H1 (cell line): ENCODE measurements around the gene NLRC5. TPM values are rescaled to one million over a fixed set of nuclear protein-coding genes. Genes with fewer than 3 reads are reported as not detected.

ENCODE experiments used
- CTCF ChIA-PET: fragments of 300-600 bp; sonication (Branson Sonifier 250); formaldehyde crosslinking; loops from one replicate; lab custom pipeline; 2021; ENCODE audit not compliant: partially characterized antibody; lab: Charles Lee
- POLR2A ChIA-PET: fragments of 300-600 bp; sonication (Branson Sonifier 250); formaldehyde crosslinking; loops from one replicate; lab custom pipeline; 2021; ENCODE audit warnings: inconsistent platforms; ENCODE audit not compliant: partially characterized antibody; lab: Charles Lee
- DNase-seq, 2 experiments: peaks; one replicate each; pipeline versions ENCODE4 v3.0.0 to v3.0.0-alpha.2; 2010 to 2022; ENCODE audit warnings: low spot score in 2 of 2, low read depth in 1 of 2, mixed read lengths in 1 of 2
- FAIRE-seq: peaks from 2 replicates; lab custom pipeline; 2011; peaks lifted over from hg19 to GRCh38; lab: Jason Lieb, UNC
- H2AFZ ChIP-seq: 2 replicates; pipeline ENCODE4 v1.8.1; 2012; ENCODE audit warnings: low read length, inconsistent platforms
- H2AK5ac ChIP-seq: 2 replicates; pipeline ENCODE4 v1.6.1; 2013; ENCODE audit warnings: low read depth, low read length
- H2BK120ac ChIP-seq: replicated peaks from 2 replicates; pipeline ENCODE3; 2013; ENCODE audit warnings: low read depth, low read length, inconsistent platforms
- H2BK12ac ChIP-seq: 2 replicates; pipeline ENCODE4 v1.6.1; 2013; ENCODE audit warnings: low read depth, low read length
- H2BK15ac ChIP-seq: 2 replicates; pipeline ENCODE4 v1.6.1; 2013; ENCODE audit warnings: low read length
- H2BK20ac ChIP-seq: 2 replicates; pipeline ENCODE4 v1.6.1; 2013; ENCODE audit warnings: low read length
- H2BK5ac ChIP-seq: 2 replicates; pipeline ENCODE4 v1.6.1; 2013; ENCODE audit warnings: low read depth, low read length
- H3K14ac ChIP-seq: 2 replicates; pipeline ENCODE4 v1.6.1; 2013; ENCODE audit warnings: inconsistent platforms; ENCODE audit not compliant: insufficient read length
- H3K18ac ChIP-seq: 2 replicates; pipeline ENCODE4 v1.6.1; 2013; ENCODE audit warnings: low read length; ENCODE audit errors: extremely low read depth
- H3K23ac ChIP-seq: 2 replicates; pipeline ENCODE4 v1.6.1; 2013; ENCODE audit warnings: inconsistent platforms; ENCODE audit not compliant: insufficient read length
- H3K23me2 ChIP-seq: 2 replicates; pipeline ENCODE4 v1.6.1; 2013; ENCODE audit warnings: low read depth, low read length
- H3K27ac ChIP-seq: 2 replicates; pipeline ENCODE4 v1.6.1; 2011; ENCODE audit warnings: low read depth, low read length, inconsistent platforms
- H3K27me3 ChIP-seq, 4 experiments: replicated peaks in 1 of 4; 1 replicate in 1 of 4; 2 replicates in 3 of 4; pipeline versions ENCODE4 v1.6.1 to v1.8.1; 2011 to 2013; ENCODE audit warnings: low read length in 3 of 4, mild to moderate bottlenecking in 3 of 4, inconsistent platforms in 2 of 4, mixed read lengths in 2 of 4, moderate library complexity in 1 of 4; ENCODE audit not compliant: control insufficient read depth in 3 of 4, insufficient read depth in 3 of 4; ENCODE audit errors: extremely low read depth in 1 of 4
- H3K36me3 ChIP-seq, 4 experiments: 2 replicates each; pipeline versions ENCODE4 v1.6.1 to v1.8.1; 2011 to 2013; ENCODE audit warnings: mild to moderate bottlenecking in 4 of 4, low read length in 3 of 4, moderate library complexity in 2 of 4, control low read depth in 1 of 4, inconsistent platforms in 1 of 4; ENCODE audit not compliant: insufficient read depth in 4 of 4, control insufficient read depth in 2 of 4
- H3K4ac ChIP-seq: replicated peaks from 2 replicates; pipeline ENCODE3; 2013; ENCODE audit warnings: low read length, low read depth, mixed read lengths, inconsistent platforms; ENCODE audit not compliant: insufficient read length
- H3K4me1 ChIP-seq, 4 experiments: replicated peaks in 1 of 4; 1 replicate in 1 of 4; 2 replicates in 3 of 4; pipeline versions ENCODE4 v1.6.1 to v1.8.1; 2011 to 2013; ENCODE audit warnings: low read length in 3 of 4, inconsistent platforms in 2 of 4, mixed read lengths in 1 of 4; ENCODE audit not compliant: insufficient read depth in 4 of 4, control insufficient read depth in 3 of 4
- H3K4me2 ChIP-seq, 2 experiments: 2 replicates each; pipeline versions ENCODE4 v1.6.1 to v1.8.1; 2011 to 2013; ENCODE audit warnings: low read depth in 2 of 2, low read length in 2 of 2, control low read depth in 1 of 2, inconsistent platforms in 1 of 2, mild to moderate bottlenecking in 1 of 2; ENCODE audit not compliant: insufficient read depth in 1 of 2
- H3K4me3 ChIP-seq, 4 experiments: fragments of 200-600, 300-600 bp in 1 of 4; sonication (generic), shearing (Covaris generic), sonication (Bioruptor Twin) in 1 of 4; 2 replicates each; pipeline versions ENCODE4 v1.5.1 to v1.8.1; 2011 to 2016; ENCODE audit warnings: low read length in 4 of 4, low read depth in 3 of 4, control low read depth in 2 of 4, inconsistent platforms in 2 of 4, mild to moderate bottlenecking in 2 of 4, mixed read lengths in 1 of 4, moderate library complexity in 1 of 4; ENCODE audit not compliant: insufficient read depth in 2 of 4; ENCODE audit errors: extremely low read depth in 1 of 4
- H3K56ac ChIP-seq: replicated peaks from 2 replicates; pipeline ENCODE3; 2013; ENCODE audit warnings: low read depth, mild to moderate bottlenecking, mixed read lengths, low read length, inconsistent platforms; ENCODE audit not compliant: insufficient read length
- H3K79me1 ChIP-seq: 2 replicates; pipeline ENCODE4 v1.6.1; 2013; ENCODE audit warnings: low read depth, low read length, control low read depth
- H3K79me2 ChIP-seq, 2 experiments: 2 replicates each; pipeline versions ENCODE4 v1.6.1 to v1.8.1; 2012 to 2013; ENCODE audit warnings: low read length in 2 of 2, mild to moderate bottlenecking in 2 of 2, inconsistent platforms in 1 of 2; ENCODE audit not compliant: insufficient read depth in 2 of 2, control insufficient read depth in 1 of 2
- H3K9ac ChIP-seq, 4 experiments: replicated peaks in 1 of 4; 1 replicate in 1 of 4; 2 replicates in 3 of 4; pipeline versions ENCODE4 v1.6.1 to v1.8.1; 2011 to 2013; ENCODE audit warnings: low read depth in 3 of 4, low read length in 3 of 4, control low read depth in 2 of 4, mild to moderate bottlenecking in 2 of 4, moderate library complexity in 2 of 4, inconsistent platforms in 1 of 4; ENCODE audit errors: extremely low read depth in 1 of 4
- H3K9me3 ChIP-seq, 2 experiments: 2 replicates each; pipeline versions ENCODE4 v1.6.1 to v1.8.1; 2012 to 2013; ENCODE audit warnings: mild to moderate bottlenecking in 2 of 2, moderate library complexity in 2 of 2, control low read depth in 1 of 2, inconsistent platforms in 1 of 2, low read depth in 1 of 2, low read length in 1 of 2, mixed read lengths in 1 of 2; ENCODE audit not compliant: insufficient read depth in 2 of 2
- H4K20me1 ChIP-seq, 2 experiments: replicated peaks in 1 of 2; 2 replicates each; pipeline versions ENCODE3 to v1.8.1; 2011 to 2013; ENCODE audit warnings: inconsistent platforms in 2 of 2, low read length in 2 of 2, mild to moderate bottlenecking in 1 of 2; ENCODE audit not compliant: insufficient read depth in 2 of 2, control insufficient read depth in 1 of 2
- H4K5ac ChIP-seq: 2 replicates; pipeline ENCODE4 v1.6.1; 2013; ENCODE audit warnings: low read length, low read depth, mixed read lengths, inconsistent platforms; ENCODE audit not compliant: insufficient read length
- H4K8ac ChIP-seq: 2 replicates; pipeline ENCODE4 v1.8.0; 2013; ENCODE audit warnings: mild to moderate bottlenecking, moderate library complexity, low read length, inconsistent platforms; ENCODE audit not compliant: insufficient read depth; ENCODE audit errors: extremely low read depth
- H4K91ac ChIP-seq: replicated peaks from 2 replicates; pipeline ENCODE3; 2013; ENCODE audit warnings: low read length, mixed read lengths, inconsistent platforms; ENCODE audit not compliant: insufficient read length
- ATF2 ChIP-seq: IDR thresholded peaks from 2 replicates; pipeline ENCODE4 v1.6.1; 2012; ENCODE audit warnings: low read length, inconsistent platforms
- JUN ChIP-seq: IDR thresholded peaks from 2 replicates; pipeline ENCODE4 v1.6.1; 2011; ENCODE audit warnings: low read depth, mild to moderate bottlenecking, improper control_type of control experiment, low read length
- JUND ChIP-seq: IDR thresholded peaks from 2 replicates; pipeline ENCODE4 v1.6.1; 2011; ENCODE audit warnings: mild to moderate bottlenecking, improper control_type of control experiment, low read length
- KDM5A ChIP-seq: fragments of 200-600 bp; IDR thresholded peaks from 2 replicates; pipeline ENCODE4 v1.7.1; 2012; ENCODE audit warnings: mild to moderate bottlenecking, low read length, inconsistent platforms, mixed read lengths
- MAFK ChIP-seq: IDR thresholded peaks from 2 replicates; pipeline ENCODE4 v1.6.1; 2012; ENCODE audit warnings: low read depth, mild to moderate bottlenecking, improper control_type of control experiment, low read length
- NRF1 ChIP-seq: IDR thresholded peaks from 2 replicates; pipeline ENCODE4 v1.6.1; 2011; ENCODE audit warnings: mild to moderate bottlenecking, low read depth, low read length, improper control_type of control experiment
- SRF ChIP-seq: IDR thresholded peaks from 2 replicates; pipeline ENCODE4 v1.6.1; 2011; ENCODE audit warnings: mild to moderate bottlenecking, low read depth, low read length, moderate library complexity
- TBP ChIP-seq: IDR thresholded peaks from 2 replicates; pipeline ENCODE4 v1.6.1; 2011; ENCODE audit warnings: low read depth, low read length, improper control_type of control experiment
- YY1 ChIP-seq: IDR thresholded peaks from 2 replicates; pipeline ENCODE4 v1.6.1; 2011; ENCODE audit warnings: low read depth, mild to moderate bottlenecking, low read length
- WGBS, 2 experiments: shearing (Covaris generic) in 1 of 2; methylation state at CpG; one replicate each; pipeline versions ENCODE4 v1.1.6 to v1.1.7; 2013 to 2015; ENCODE audit warnings: low lambda C conversion rate in 2 of 2, mixed read lengths in 2 of 2, inconsistent platforms in 1 of 2, low coverage in 1 of 2, missing lambda C conversion rate in 1 of 2; ENCODE audit not compliant: insufficient replicate concordance in 2 of 2, insufficient coverage in 1 of 2, insufficient read length in 1 of 2; ENCODE audit errors: extremely low coverage in 1 of 2, missing lambda C conversion rate in 1 of 2; 5-methylcytosine and 5-hydroxymethylcytosine counted together
- polyA plus RNA-seq, 7 experiments: library from polyadenylated mRNA; depleted of rRNA in 3 of 7; stranded (reverse) in 5 of 7; unstranded in 2 of 7; fragments of >200 nt in 5 of 7; fragments of 200-250 nt in 2 of 7; gene quantifications; 1 replicate in 5 of 7; 2 replicates in 1 of 7; 4 replicates in 1 of 7; pipeline versions ENCODE4 v1.2.1 to v1.2.3, GENCODE V29; 2011 to 2013; ENCODE audit warnings: missing spikeins in 2 of 7, mixed read lengths in 2 of 7
- total RNA-seq: library from RNA; stranded (reverse); fragmentation: NEBNext Ultra II Directional; extraction: Animal tissue kit (Norgen Biotek cat#: 25700); gene quantifications from 2 replicates; pipeline ENCODE4 v1.2.1, GENCODE V29; 2021
- TF ChIP-seq, protein P1 (sequence below): IDR thresholded peaks from 2 replicates; pipeline ENCODE4 v1.6.1; 2012; ENCODE audit warnings: inconsistent platforms

The NLRC5 gene
- total and polyA plus RNA-seq, 2 of the 8 experiments (the other 6 are each of a cell fraction or from before 2014, with no cell fraction given), result 2.2 to 3.2 TPM

DNA sequence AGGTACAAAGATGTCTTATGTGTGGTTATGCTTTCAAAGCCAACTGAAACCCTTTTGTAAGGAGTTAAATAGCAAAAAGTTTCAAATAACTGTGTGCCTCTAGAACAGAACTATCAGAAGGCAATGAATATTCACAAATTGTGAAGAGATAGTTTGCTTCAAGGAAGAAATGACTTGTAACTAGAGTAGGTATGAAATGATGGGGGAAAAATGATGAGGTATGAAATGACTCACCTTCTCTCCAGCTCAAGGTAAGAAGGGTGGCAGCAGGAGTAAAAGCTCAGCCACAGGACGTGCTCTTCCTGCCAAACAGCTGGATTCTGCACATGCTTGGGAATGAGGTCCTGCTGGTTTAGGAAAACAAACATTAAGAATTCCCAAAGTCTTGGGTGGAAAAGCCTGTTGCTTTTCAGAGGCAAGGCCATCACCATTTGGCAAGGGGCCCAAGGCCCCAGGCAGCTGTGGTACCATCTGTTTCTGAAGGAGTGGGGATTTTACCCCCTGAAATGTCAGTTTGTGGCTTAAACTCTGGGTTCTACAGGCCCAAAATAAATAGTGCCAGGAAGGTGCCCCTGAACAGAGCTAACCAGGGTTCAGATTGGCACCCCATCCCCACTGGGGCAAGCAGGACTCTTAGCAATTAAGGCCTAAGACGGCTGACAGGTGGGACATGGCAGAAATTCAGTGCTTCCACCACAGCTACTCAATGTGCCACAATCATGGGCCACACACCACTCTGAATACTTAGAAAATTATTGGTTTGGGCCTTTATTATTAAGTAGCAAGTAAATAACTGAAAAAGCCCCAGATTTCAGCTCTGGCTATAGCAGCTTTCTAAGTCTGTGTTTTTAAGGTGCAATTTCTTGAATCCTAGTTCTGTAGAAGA, 44.2 kb upstream of the NLRC5 start:
- Histone ChIP-seq H3K27ac (no peak overlapping the region), H3K18ac (no peak overlapping the region), H3K4ac (no peak overlapping the region), H4K5ac (no peak overlapping the region), H3K9ac (no peak overlapping the region), H3K56ac (no peak overlapping the region), H2BK20ac (no peak overlapping the region), H3K14ac (no peak overlapping the region), H4K8ac (no peak overlapping the region), H3K4me2 (no peak overlapping the region), H3K27me3 (no peaks in the 10 kb centered on the region), H2AFZ (no peak overlapping the region), H4K91ac (no peak overlapping the region), H3K79me2 (no peaks in the 10 kb centered on the region), H3K79me1 (no peaks in the 10 kb centered on the region), H3K36me3 (peaks cover 8 to 45% (median 32%) of the 10 kb centered on the region in 4 experiments), H2BK120ac (no peak overlapping the region), H3K4me1 (no peaks in the 10 kb centered on the region), H3K4me3 (no peak overlapping the region), H2BK5ac (no peak overlapping the region), H3K23ac (no peak overlapping the region), H2AK5ac (no peak overlapping the region), H4K20me1 (peaks cover 2 to 3% of the 10 kb centered on the region in 2 experiments), H3K9me3 (no peaks in the 10 kb centered on the region), H2BK15ac (no peak overlapping the region), H2BK12ac (no peak overlapping the region), H3K23me2 (no peaks in the 10 kb centered on the region)
- POLR2A ChIA-PET, result interaction anchor here (0.6 to 8.0 kb wide), 3 partner anchors 11 to 75 kb away, joined by 3 to 125 read pairs (median 5); partner anchors contain the start of gene HERPUD1
- DNase-seq (no peak), FAIRE-seq (no peak)
- CTCF ChIA-PET, result interaction anchor here (1.2 kb wide), 2 partner anchors 19 to 26 kb away, joined by 3 to 6 read pairs; no protein-coding TSS in a partner anchor
- 82% methylated on average over 2 of the region's 2 CpGs; no CpG with 5 or more reads in 1 of the 2 experiments for WGBS, 2 experiments
- TF ChIP-seq KDM5A (no peak), JUN (no peak), SRF (no peak), NRF1 (no peak), YY1 (no peak), MAFK (no peak), TBP (no peak), JUND (no peak), ATF2 (no peak)
- TF ChIP-seq, protein P1, sequence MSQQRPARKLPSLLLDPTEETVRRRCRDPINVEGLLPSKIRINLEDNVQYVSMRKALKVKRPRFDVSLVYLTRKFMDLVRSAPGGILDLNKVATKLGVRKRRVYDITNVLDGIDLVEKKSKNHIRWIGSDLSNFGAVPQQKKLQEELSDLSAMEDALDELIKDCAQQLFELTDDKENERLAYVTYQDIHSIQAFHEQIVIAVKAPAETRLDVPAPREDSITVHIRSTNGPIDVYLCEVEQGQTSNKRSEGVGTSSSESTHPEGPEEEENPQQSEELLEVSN, result no peak
